Measurements from ENCODE around the gene FCHSD2.

FCHSD2 gene

GRCh38 chr11:73116636-73117035 is 25.5 kb downstream of the FCHSD2 start:
- POLR2A ChIA-PET, result no interaction called here
- H3K36me3 ChIP-seq (ENCODE audit: control insufficient read depth in 2 of 2, insufficient read depth in 1 of 2, low read length in 2 of 2), result peaks cover 0 to 3% of the 10 kb centered on the region in 2 experiments; a peak in 1 of 3 replicates
- CTCF ChIA-PET, result interaction anchor here (0.7 kb wide), 2 partner anchors 15 to 61 kb away, joined by 3 to 4 read pairs; no protein-coding TSS in a partner anchor
- no peaks in the 10 kb centered on the region for H3K9me3 ChIP-seq (ENCODE audit: control insufficient read depth, insufficient read depth, low read depth, low read length)
- no peak overlapping the region for H3K4me3 ChIP-seq (ENCODE audit: low read depth, low read length)
- no peak overlapping the region for H3K27ac ChIP-seq (ENCODE audit: extremely low read depth, low read depth, low read length)
- TF ChIP-seq GLIS2 (tag by site-specific recombination; IDR thresholded peaks at IDR 0.05) (no peak), ZNF785 (tag by site-specific recombination; IDR thresholded peaks at IDR 0.05) (no peak), ZNF366 (tag by site-specific recombination; conservative IDR thresholded peaks at IDR 0.05) (no peak), ZNF426 (tag by site-specific recombination; IDR thresholded peaks at IDR 0.05) (no peak), ZNF239 (tag by site-specific recombination; IDR thresholded peaks at IDR 0.05) (no peak)
- TF ChIP-seq, protein P1, sequence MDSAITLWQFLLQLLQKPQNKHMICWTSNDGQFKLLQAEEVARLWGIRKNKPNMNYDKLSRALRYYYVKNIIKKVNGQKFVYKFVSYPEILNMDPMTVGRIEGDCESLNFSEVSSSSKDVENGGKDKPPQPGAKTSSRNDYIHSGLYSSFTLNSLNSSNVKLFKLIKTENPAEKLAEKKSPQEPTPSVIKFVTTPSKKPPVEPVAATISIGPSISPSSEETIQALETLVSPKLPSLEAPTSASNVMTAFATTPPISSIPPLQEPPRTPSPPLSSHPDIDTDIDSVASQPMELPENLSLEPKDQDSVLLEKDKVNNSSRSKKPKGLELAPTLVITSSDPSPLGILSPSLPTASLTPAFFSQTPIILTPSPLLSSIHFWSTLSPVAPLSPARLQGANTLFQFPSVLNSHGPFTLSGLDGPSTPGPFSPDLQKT (IDR thresholded peaks at IDR 0.05; ENCODE audit: borderline replicate concordance, low read depth, low read length), result no peak
- TF ChIP-seq, protein P2, sequence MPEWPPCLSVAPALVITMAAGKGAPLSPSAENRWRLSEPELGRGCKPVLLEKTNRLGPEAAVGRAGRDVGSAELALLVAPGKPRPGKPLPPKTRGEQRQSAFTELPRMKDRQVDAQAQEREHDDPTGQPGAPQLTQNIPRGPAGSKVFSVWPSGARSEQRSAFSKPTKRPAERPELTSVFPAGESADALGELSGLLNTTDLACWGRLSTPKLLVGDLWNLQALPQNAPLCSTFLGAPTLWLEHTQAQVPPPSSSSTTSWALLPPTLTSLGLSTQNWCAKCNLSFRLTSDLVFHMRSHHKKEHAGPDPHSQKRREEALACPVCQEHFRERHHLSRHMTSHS (tag by site-specific recombination; IDR thresholded peaks at IDR 0.05), result no peak
- peaks cover 8% of the 10 kb centered on the region; the same call in 1 of the 2 replicates for H3K4me1 ChIP-seq (ENCODE audit: control insufficient read depth, insufficient read depth, low read length)

GRCh38 chr11:73114835-73115220 is 27.3 kb downstream of the FCHSD2 start:
- Histone ChIP-seq H3K4me3 (ENCODE audit: low read depth, low read length) (no peak overlapping the region), H3K27ac (ENCODE audit: extremely low read depth, low read depth, low read length) (no peak overlapping the region), H3K4me1 (ENCODE audit: control insufficient read depth, insufficient read depth, low read length) (no peaks in the 10 kb centered on the region), H3K36me3 (ENCODE audit: control insufficient read depth in 2 of 2, insufficient read depth in 1 of 2, low read length in 2 of 2) (peaks cover 0 to 3% of the 10 kb centered on the region in 2 experiments; a peak in 1 of 3 replicates), H3K9me3 (ENCODE audit: control insufficient read depth, insufficient read depth, low read depth, low read length) (no peaks in the 10 kb centered on the region)
- CTCF ChIA-PET, result no interaction called here
- POLR2A ChIA-PET, result no interaction called here
- TF ChIP-seq ZNF596 (tag by site-specific recombination; IDR thresholded peaks at IDR 0.05) (no peak), ZNF16 (tag by site-specific recombination; IDR thresholded peaks at IDR 0.05; ENCODE audit: low read depth) (no peak), ZNF571 (tag by site-specific recombination; IDR thresholded peaks at IDR 0.05) (no peak), PRDM2 (tag by site-specific recombination; IDR thresholded peaks at IDR 0.05; ENCODE audit: borderline replicate concordance) (no peak), ZNF549 (tag by site-specific recombination; IDR thresholded peaks at IDR 0.05) (no peak), PRDM4 (tag by site-specific recombination; IDR thresholded peaks at IDR 0.05) (no peak)
- TF ChIP-seq, protein P3, sequence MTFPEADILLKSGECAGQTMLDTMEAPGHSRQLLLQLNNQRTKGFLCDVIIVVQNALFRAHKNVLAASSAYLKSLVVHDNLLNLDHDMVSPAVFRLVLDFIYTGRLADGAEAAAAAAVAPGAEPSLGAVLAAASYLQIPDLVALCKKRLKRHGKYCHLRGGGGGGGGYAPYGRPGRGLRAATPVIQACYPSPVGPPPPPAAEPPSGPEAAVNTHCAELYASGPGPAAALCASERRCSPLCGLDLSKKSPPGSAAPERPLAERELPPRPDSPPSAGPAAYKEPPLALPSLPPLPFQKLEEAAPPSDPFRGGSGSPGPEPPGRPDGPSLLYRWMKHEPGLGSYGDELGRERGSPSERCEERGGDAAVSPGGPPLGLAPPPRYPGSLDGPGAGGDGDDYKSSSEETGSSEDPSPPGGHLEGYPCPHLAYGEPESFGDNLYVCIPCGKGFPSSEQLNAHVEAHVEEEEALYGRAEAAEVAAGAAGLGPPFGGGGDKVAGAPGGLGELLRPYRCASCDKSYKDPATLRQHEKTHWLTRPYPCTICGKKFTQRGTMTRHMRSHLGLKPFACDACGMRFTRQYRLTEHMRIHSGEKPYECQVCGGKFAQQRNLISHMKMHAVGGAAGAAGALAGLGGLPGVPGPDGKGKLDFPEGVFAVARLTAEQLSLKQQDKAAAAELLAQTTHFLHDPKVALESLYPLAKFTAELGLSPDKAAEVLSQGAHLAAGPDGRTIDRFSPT (tag by site-specific recombination; IDR thresholded peaks at IDR 0.05), result no peak

All from HEK293 (cell line).